ENCODE measurements around the gene NUDT5. TPM values are rescaled to one million over a fixed set of nuclear protein-coding genes. Genes with fewer than 3 reads are reported as not detected.

Gene NUDT5
- total and polyA plus RNA-seq, 5 donors from 2014 or later, result 38.1 to 103 (median 81.8) TPM

DNA sequence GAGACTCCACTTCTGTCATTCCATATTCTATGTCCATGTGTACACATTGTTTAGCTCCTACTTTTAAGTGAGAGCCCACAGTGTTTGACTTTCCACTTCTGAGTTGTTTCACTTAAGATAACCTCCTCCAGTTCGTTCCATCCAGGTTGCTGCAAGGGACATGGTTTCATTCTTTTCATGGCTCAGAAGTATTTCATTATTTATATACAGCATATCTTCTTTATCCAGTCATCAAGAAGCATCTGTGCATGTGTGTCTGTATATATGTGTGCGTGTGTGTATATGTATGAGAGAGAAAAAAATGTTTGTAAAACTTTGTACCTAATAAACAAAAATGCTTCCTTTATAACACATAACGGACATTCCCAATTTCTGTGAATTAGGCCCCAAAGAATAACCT, 60.1 kb downstream of the NUDT5 start:
- Mint-ChIP-seq H3K9me3 (no peaks in the 10 kb centered on the region), H3K27ac (no peak overlapping the region), H3K36me3 (peaks cover 13% of the 10 kb centered on the region), H3K4me3 (no peak overlapping the region), H3K27me3 (no peaks in the 10 kb centered on the region), H3K4me1 (peaks cover 0 to 12% (median 7%) of the 10 kb centered on the region in 4 donors)
- DNase-seq (no peak), ATAC-seq (ENCODE audit: low read depth in 2 of 2) (no peak)
- no peaks in the 10 kb centered on the region for H3K27me3 ChIP-seq (ENCODE audit: control insufficient read depth, insufficient read depth, low read length)
- no peak overlapping the region for H3K27ac ChIP-seq (ENCODE audit: insufficient read depth, low read length, poor library complexity, severe bottlenecking)
- peaks cover 2% of the 10 kb centered on the region for H3K4me1 ChIP-seq (ENCODE audit: control insufficient read depth, insufficient read depth, low read length, poor library complexity, severe bottlenecking)
- no peak overlapping the region for H3K4me3 ChIP-seq (ENCODE audit: low read depth, low read length)
- H3K36me3 ChIP-seq (ENCODE audit: control insufficient read depth, insufficient read depth, low read length), result peaks cover 27% of the 10 kb centered on the region
- no peaks in the 10 kb centered on the region for H3K9me3 ChIP-seq (ENCODE audit: control insufficient read depth in 2 of 2, low read length in 2 of 2)

DNA sequence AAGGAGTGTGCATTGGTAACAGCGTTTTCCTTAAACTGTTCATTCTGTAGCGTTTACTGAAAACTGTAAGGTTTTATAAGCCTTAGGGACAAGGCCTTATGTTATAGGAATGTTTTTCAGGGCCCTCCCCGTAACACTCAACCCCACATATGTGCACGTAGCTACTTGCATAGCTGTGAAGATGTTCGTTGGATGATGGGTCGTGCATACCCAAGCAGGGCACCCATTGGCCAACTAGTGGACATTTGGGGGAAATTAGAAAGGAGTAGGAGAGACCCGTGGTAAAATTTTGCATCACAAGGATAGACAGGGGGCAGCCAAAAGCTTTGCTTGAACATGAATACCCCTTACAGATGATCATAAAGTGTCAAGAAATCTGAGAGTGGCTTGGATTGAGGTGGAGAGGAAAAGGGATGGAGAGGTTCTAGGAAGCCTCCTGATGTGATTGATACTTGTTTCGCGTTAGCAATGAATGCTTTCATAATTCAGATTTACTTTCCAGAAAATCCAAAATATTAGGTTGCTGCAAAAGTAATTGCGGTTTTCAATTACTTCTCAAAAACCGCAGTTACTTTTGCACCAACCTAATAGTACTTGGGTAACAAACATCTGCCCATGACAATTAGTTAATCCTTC, 65.3 kb downstream of the NUDT5 start:
- Mint-ChIP-seq H3K4me1 (peaks cover 9 to 29% (median 20%) of the 10 kb centered on the region in 4 donors), H3K9me3 (no peaks in the 10 kb centered on the region), H3K4me3 (peak overlapping the region; percentile 92 to 96 (median 93)), H3K27me3 (no peaks in the 10 kb centered on the region), H3K27ac (peak overlapping the region; percentile 67 to 96 (median 84)), H3K36me3 (peaks cover 3% of the 10 kb centered on the region)
- DNase-seq (peak; percentile 15 to 79 (median 47)), ATAC-seq (ENCODE audit: low read depth in 2 of 2) (peak; percentile 10 to 18)
- Histone ChIP-seq H3K4me1 (ENCODE audit: control insufficient read depth, insufficient read depth, low read length, poor library complexity, severe bottlenecking) (peaks cover 9% of the 10 kb centered on the region), H3K27ac (ENCODE audit: insufficient read depth, low read length, poor library complexity, severe bottlenecking) (peak overlapping the region; percentile 90), H3K4me3 (ENCODE audit: low read depth, low read length) (peak overlapping the region; percentile 95), H3K36me3 (ENCODE audit: control insufficient read depth, insufficient read depth, low read length) (peaks cover 6% of the 10 kb centered on the region), H3K9me3 (ENCODE audit: control insufficient read depth in 2 of 2, low read length in 2 of 2) (no peaks in the 10 kb centered on the region), H3K27me3 (ENCODE audit: control insufficient read depth, insufficient read depth, low read length) (no peaks in the 10 kb centered on the region)

DNA sequence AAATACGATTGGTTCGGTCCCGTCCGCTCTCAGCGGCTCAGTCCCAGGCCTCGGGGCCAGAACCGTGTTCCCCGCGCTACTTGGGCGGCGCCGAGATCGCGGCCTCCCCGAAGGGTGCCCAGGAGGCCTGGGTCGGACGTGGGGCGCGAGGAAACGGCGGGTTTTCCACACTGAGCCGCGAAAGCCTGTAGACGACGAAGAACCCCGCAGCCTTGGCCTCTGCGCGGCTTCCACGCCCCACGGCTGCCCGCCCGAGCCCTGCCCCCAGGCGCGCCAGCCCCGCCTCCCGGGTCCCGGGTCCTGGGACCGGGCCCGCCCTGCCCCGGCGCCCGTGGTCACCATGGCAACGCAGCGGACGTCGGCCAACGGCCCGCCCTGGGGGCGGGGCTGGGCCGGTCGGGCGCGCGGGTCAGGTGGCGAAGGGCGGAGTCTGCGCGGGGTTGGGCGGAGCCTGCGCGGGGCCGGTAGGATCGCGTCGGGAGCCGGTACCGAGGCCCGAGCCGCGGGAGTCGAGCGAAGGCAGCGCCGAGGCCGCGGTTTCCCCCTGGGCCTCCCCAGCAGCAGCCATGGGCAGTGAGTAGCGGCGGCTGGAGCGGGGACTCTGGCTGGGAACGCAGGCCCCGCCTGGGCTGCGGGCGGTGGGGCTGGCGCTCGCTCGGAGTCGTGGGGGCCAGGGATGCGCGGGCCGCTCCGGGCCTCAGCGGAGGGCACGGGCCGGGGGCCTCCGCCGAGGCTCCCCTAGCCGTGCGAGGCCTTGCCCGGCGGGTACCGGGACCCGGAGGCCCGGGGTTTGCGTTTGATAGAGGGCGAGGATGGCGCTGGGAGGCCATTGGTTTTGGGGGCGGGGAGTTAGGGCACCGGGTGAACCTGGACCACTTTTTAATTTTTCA, 66.2 kb downstream of the NUDT5 start, which contains the start of gene SEC61A2:
Gene SEC61A2 (plus strand): TSS at position 456 of the 890 bp plus-strand sequence. CDS start 111 bp downstream, at position 567.
- H3K9me3 ChIP-seq (ENCODE audit: control insufficient read depth in 2 of 2, low read length in 2 of 2), result no peaks in the 10 kb centered on the region
- Mint-ChIP-seq H3K27ac (peak within 1 kb of the TSS; percentile 84 to 96 (median 92)), H3K27me3 (no peaks in the 10 kb centered on the region), H3K4me1 (peaks cover 9 to 29% (median 20%) of the 10 kb centered on the region in 4 donors), H3K4me3 (peak within 1 kb of the TSS; percentile 92 to 96 (median 93)), H3K36me3 (peaks cover 3% of the 10 kb centered on the region), H3K9me3 (no peaks in the 10 kb centered on the region)
- H3K4me1 ChIP-seq (ENCODE audit: control insufficient read depth, insufficient read depth, low read length, poor library complexity, severe bottlenecking), result peaks cover 9% of the 10 kb centered on the region
- H3K27me3 ChIP-seq (ENCODE audit: control insufficient read depth, insufficient read depth, low read length), result no peaks in the 10 kb centered on the region
- DNase-seq (peak; percentile 94 to 98 (median 97)), ATAC-seq (ENCODE audit: low read depth in 2 of 2) (peak; percentile 92 to 94)
- H3K4me3 ChIP-seq (ENCODE audit: low read depth, low read length), result peak within 1 kb of the TSS; percentile 95
- peak within 1 kb of the TSS; percentile 90 for H3K27ac ChIP-seq (ENCODE audit: insufficient read depth, low read length, poor library complexity, severe bottlenecking)
- H3K36me3 ChIP-seq (ENCODE audit: control insufficient read depth, insufficient read depth, low read length), result peaks cover 6% of the 10 kb centered on the region

DNA sequence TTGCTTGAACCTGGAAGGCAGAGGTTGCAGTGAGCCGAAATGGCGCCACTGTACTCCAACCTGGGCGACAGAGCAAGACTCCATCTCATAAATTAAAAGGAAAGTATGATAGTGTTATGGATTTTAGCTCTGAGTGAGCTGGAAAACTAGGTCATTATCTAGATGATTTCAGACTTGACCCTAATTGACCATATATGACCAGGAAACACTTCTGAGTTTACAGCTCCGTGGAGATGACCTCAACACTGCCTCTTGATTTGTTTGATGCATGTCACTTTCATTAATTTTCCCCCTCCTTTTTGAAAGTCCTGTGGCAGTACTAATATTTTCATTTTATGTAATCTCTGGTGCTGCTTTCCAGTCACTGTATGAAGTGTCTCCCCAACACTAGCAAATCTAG, 74.0 kb downstream of the NUDT5 start:
- H3K27me3 ChIP-seq (ENCODE audit: control insufficient read depth, insufficient read depth, low read length), result no peaks in the 10 kb centered on the region

More for the DNA sequence above, 74.0 kb downstream of the NUDT5 start:
- ATAC-seq (ENCODE audit: low read depth in 2 of 2) (no peak), DNase-seq (no peak)
- Mint-ChIP-seq H3K4me3 (peak overlapping the region in 1 of 4 donors; percentile 73), H3K4me1 (peaks cover 13 to 23% (median 21%) of the 10 kb centered on the region in 4 donors), H3K27ac (peak overlapping the region; percentile 91 to 92 (median 92)), H3K27me3 (no peaks in the 10 kb centered on the region), H3K36me3 (peaks cover 32% of the 10 kb centered on the region), H3K9me3 (no peaks in the 10 kb centered on the region)
- Histone ChIP-seq H3K9me3 (ENCODE audit: control insufficient read depth in 2 of 2, low read length in 2 of 2) (no peaks in the 10 kb centered on the region), H3K36me3 (ENCODE audit: control insufficient read depth, insufficient read depth, low read length) (peaks cover 11% of the 10 kb centered on the region), H3K4me3 (ENCODE audit: low read depth, low read length) (no peak overlapping the region), H3K27ac (ENCODE audit: insufficient read depth, low read length, poor library complexity, severe bottlenecking) (peak overlapping the region; percentile 81), H3K4me1 (ENCODE audit: control insufficient read depth, insufficient read depth, low read length, poor library complexity, severe bottlenecking) (peaks cover 18% of the 10 kb centered on the region)

Other genes with a start within 250 kb of the NUDT5 start
- gene UPF2, start 153.1 kb downstream of the NUDT5 start, total RNA-seq, result 29.9 TPM
- gene UPF2, start 153.1 kb downstream of the NUDT5 start, polyA plus RNA-seq, result 10 to 100 TPM in 2 of 4 donors, 1 to 10 TPM in 2; 5.5 to 13.1 (median 9.6) TPM
- 8.8 TPM for gene DHTKD1, start 126.9 kb downstream of the NUDT5 start, total RNA-seq
- gene DHTKD1, start 126.9 kb downstream of the NUDT5 start, polyA plus RNA-seq, result 10 to 100 TPM in 1 of 4 donors, 1 to 10 TPM in 3; 6.0 to 18.9 (median 7.4) TPM
- 25.2 TPM for gene SEC61A2, start 66.2 kb downstream of the NUDT5 start, total RNA-seq
- gene SEC61A2, start 66.2 kb downstream of the NUDT5 start, polyA plus RNA-seq, result 1 to 10 TPM; 1.6 to 5.4 (median 2.5) TPM
- gene CDC123, start 297 bp upstream of the NUDT5 start, total RNA-seq, result 50.3 TPM
- gene CDC123, start 297 bp upstream of the NUDT5 start, polyA plus RNA-seq, result 100 to 1,000 TPM in 3 of 4 donors, 10 to 100 TPM in 1; 91.1 to 111 (median 102) TPM
- gene CAMK1D, start 153.7 kb upstream of the NUDT5 start, total RNA-seq, result 25.3 TPM
- 1 to 10 TPM; 4.4 to 5.8 (median 5.0) TPM for gene CAMK1D, start 153.7 kb upstream of the NUDT5 start, polyA plus RNA-seq

Measured in CD4-positive, CD25-positive, alpha-beta regulatory T cell (primary cell).